GM12864 (cell line): ENCODE data around the gene DOK4.

Source experiments
- DNase-seq: peaks from one replicate; pipeline ENCODE4 v3.0.0-alpha.2; 2011; ENCODE audit warnings: low read depth
- H3K4me3 ChIP-seq: 2 replicates; pipeline ENCODE4 v1.5.1; 2011; ENCODE audit warnings: mild to moderate bottlenecking, low read depth, low read length, control low read depth
- TF ChIP-seq, protein P1 (sequence below): IDR thresholded peaks from 2 replicates; pipeline ENCODE4 v1.5.1; 2011; ENCODE audit warnings: low read depth, mild to moderate bottlenecking, moderate library complexity, low read length, control low read depth, inconsistent platforms; ENCODE audit errors: missing control alignments

The DOK4 gene

DNA sequence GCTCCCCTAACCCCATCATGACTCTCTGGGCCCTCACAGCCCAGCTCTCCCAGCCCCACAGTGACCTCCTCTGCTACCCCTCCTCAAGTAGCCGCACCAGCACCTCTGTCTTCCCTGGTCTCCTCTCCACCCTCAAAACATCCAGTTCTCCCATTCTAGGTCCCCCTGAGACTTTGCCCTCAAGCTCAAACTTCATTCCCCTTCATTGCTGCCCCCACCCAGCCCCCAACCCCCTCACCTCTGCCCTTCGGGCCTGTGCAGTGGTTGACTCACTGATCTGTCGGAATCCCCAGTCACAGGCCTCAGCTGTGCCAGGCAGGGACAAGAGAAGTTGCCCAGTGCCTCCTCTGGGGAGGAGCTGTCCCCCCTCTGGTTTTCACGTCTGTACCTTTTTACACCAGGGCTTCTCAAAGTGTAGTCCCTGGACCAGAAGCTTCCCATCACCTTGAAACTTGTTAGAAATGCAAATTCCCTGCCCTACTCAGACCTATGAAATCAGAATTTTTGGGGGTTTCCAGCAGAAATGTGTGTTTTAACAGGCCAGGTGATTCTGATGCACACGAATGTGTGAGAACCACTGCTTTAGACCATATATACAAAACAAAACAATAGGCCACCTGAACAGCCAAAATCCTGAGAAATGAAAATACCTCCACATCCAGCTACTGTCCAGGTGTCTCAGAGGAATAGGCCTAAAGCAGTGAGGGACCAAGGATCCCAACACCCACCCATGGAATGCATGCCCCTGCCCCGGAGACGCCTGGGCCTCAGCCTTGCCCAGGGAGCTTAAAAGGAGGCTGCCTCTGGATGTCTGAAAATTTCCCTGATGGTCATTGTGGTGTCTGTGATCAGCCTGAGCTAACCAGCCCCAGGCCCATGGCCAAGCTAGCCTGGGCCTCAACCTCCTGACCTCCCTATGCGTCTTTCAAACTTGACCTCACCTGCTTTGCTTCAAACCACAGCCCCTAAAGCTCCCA, 853 bp upstream of the DOK4 start:
- DNase-seq = no peak
- peak overlapping the region; percentile 17 for H3K4me3 ChIP-seq
- TF ChIP-seq, protein P1, sequence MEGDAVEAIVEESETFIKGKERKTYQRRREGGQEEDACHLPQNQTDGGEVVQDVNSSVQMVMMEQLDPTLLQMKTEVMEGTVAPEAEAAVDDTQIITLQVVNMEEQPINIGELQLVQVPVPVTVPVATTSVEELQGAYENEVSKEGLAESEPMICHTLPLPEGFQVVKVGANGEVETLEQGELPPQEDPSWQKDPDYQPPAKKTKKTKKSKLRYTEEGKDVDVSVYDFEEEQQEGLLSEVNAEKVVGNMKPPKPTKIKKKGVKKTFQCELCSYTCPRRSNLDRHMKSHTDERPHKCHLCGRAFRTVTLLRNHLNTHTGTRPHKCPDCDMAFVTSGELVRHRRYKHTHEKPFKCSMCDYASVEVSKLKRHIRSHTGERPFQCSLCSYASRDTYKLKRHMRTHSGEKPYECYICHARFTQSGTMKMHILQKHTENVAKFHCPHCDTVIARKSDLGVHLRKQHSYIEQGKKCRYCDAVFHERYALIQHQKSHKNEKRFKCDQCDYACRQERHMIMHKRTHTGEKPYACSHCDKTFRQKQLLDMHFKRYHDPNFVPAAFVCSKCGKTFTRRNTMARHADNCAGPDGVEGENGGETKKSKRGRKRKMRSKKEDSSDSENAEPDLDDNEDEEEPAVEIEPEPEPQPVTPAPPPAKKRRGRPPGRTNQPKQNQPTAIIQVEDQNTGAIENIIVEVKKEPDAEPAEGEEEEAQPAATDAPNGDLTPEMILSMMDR = no peak

DNA sequence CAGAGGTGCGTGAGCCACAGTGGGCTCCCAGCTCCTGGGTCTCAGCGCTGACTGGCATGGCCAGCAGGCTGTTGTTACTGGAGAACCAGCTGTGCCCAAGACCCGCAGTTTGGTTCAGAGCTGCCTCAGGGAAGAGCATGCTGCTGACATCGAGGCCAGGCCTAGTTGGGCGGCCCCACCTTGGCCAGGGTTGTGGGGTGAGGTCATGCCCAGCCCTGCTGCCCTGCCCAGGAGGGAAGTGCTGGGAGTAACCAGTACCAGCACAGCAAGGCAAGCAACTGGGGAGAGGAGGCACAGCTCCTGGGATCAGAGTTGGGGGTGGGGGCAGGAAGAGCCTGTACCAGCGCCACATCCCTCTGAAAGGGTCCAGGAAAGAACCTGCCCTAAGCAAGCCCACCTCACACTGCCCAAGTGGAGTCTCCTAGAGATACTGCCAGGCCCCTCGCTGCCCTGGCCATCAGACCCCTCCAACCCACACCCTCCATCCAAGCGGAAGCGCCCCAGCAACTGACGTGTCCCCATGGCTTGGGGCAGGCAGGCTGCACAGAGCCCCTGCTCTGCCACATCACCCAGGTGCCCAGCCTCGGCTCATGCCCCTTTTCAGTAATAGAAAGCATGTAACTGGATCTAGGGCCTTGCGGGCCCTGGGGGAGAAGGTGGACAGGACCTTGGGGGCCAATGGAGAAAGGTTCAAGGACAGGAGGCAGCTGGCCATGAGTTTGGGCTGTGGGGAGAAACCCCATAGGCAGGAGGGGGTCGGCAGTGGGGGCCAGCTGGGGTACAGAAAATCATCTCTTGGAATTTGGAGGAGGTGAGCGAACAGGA, 990 bp downstream of the DOK4 start:
- no peak overlapping the region for H3K4me3 ChIP-seq
- TF ChIP-seq, protein P1 = no peak
- DNase-seq = no peak

DNA sequence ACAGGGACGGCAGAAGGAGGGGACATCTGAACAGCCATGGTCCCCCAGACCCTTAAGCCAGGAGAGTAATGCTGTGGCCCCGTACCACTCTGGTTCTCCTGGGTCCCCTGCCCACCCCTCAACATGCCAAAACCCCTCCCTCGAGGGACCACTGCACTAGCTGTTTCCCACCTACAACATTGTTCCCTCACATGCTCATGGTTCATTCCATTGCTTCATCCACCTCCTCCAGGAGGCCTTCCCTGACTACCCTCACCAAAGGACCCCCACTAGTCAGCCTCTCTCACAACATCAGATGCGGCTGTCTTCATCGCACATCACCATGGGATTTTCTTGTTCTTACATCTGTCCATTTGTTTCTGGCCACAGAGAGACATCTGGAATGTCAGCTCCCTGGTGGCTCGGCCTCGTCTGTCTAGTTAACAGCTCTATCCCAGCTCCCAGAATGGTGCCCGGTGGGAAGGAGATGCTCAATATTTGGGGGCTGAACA, 1.7 kb downstream of the DOK4 start:
- H3K4me3 ChIP-seq = no peak overlapping the region
- TF ChIP-seq, protein P1 = no peak
- DNase-seq = no peak

DNA sequence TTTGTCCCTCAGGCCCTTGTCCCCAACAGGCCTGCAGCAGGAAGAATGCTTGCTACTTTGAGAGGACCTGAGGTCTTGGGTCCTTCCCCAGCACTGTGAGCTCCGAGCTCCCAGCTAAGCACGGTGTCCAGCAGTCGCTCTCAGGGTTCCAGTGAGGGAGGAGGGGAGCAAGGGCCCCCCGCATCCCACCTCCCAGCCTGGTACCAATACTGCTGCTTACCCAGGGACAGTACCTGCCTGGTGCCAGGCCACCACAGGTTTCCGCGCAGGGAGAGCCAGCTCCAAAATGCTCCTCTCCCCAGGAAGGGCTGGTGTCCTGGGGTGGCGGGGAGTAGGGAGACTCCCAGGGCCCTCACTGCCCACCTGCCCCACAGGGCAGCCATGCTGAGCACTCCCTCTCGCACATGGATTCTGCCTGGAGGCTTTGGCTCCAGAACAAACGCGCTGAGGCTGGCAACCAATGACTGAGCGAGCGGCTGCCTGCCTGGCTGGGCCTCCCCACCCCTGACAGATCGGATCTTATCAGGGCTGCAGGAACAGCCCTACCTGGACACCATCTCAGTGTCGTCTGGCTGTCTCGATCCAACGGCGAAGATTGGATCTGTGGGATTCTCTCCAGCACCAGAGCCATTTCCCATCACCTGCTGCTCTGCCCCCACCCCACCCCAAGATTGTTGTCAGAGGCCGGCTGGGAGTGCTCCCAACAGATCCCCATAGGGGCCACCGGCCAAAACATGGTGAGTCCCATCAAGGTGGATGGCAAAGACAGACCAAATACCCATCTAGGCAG, 2.4 kb downstream of the DOK4 start:
- no peak for DNase-seq
- TF ChIP-seq, protein P1 = no peak
- no peak overlapping the region for H3K4me3 ChIP-seq

DNA sequence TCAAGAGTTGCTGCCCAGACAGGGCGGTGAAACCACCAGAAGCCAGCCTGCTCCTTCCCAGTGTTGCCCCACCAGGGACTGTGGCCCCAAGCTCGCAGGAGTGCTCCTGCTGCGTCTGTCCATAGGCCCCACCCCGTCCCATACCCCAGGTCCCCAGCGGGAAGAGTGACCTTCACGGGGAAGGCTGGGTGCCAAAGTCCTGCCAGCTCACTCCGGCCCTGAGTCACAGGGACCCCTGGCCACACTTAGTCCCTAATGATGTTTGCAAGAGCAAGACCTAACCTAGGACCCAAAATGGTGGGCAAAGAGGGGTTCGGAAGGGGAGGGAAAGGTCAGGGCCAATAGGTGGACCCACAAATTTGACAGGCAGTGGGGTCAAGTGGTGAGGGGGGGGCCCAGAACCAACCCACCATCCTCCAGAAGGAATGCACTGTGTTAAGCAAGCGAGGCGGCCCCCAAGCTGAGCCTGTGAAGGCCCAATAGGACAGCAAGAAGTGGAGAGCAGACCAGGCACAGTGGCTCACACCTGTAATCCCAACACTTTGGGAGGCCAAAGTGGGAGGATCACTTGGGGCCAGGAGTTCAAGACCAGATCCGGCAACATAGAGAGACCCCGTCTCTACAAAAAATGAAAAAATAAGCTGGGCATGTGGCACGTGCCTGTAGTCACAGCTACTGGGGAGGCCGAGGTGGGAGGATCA, 3.3 kb downstream of the DOK4 start:
- DNase-seq = no peak
- no peak overlapping the region for H3K4me3 ChIP-seq
- TF ChIP-seq, protein P1 = no peak

DNA sequence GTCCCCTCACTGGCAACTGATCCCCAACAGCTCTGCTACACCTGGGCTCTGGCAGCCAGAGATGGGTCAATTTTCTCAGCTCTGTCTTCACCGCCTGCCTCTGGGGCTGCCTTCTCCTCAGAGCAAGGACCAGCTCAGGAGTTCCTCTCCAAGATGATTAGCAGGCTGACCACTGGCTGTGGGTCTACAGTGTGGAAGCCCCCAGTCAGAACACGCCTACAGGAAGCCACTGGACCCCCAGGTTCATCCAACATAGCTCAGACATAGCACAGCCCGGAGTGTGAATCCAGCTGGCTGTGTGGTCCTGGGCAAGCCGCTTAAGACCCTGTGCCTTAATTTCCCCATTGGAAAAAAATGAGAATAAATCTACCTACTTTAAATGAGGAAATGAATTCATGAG, 4.9 kb downstream of the DOK4 start:
- DNase-seq = no peak
- no peak overlapping the region for H3K4me3 ChIP-seq
- TF ChIP-seq, protein P1 = no peak
